Gastroesophageal sphincter (tissue), 3 donors: Measurements from ENCODE around the gene FHDC1.

ENCODE experiments used
- POLR2AphosphoS5 ChIP-seq: sonication (generic); formaldehyde crosslinking; IDR thresholded peaks from one replicate; pipeline ENCODE4 v1.6.1; 2017; ENCODE audit warnings: antibody characterized with exemption
- TF ChIP-seq, protein P1 (sequence below), 4 experiments: fragments of 200-600 bp in 2 of 4; fragments of 450-650 bp in 2 of 4; sonication (generic) in 1 of 4; IDR thresholded peaks; one replicate each; pipeline ENCODE4 v1.5.1; 2017 to 2019; ENCODE audit warnings: antibody characterized with exemption in 4 of 4, mild to moderate bottlenecking in 2 of 4, moderate library complexity in 2 of 4

GRCh38 chr4:152999346-153000075 is 63.4 kb downstream of the FHDC1 start:
- TF ChIP-seq, protein P1, sequence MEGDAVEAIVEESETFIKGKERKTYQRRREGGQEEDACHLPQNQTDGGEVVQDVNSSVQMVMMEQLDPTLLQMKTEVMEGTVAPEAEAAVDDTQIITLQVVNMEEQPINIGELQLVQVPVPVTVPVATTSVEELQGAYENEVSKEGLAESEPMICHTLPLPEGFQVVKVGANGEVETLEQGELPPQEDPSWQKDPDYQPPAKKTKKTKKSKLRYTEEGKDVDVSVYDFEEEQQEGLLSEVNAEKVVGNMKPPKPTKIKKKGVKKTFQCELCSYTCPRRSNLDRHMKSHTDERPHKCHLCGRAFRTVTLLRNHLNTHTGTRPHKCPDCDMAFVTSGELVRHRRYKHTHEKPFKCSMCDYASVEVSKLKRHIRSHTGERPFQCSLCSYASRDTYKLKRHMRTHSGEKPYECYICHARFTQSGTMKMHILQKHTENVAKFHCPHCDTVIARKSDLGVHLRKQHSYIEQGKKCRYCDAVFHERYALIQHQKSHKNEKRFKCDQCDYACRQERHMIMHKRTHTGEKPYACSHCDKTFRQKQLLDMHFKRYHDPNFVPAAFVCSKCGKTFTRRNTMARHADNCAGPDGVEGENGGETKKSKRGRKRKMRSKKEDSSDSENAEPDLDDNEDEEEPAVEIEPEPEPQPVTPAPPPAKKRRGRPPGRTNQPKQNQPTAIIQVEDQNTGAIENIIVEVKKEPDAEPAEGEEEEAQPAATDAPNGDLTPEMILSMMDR (IDR thresholded peaks at IDR 0.05): no peak
- TF ChIP-seq POLR2AphosphoS5: no peak
